Epithelial cell of esophagus (primary cell): ENCODE data around the gene NCAPG2.

Experiments
- DNase-seq: peaks from one replicate; pipeline ENCODE4 v3.0.0; 2010; ENCODE audit warnings: low read depth
- H3K4me3 ChIP-seq: 2 replicates; pipeline ENCODE4 v1.5.1; 2011; ENCODE audit warnings: mild to moderate bottlenecking, low read length, control low read depth
- TF ChIP-seq, protein P1 (sequence below): IDR thresholded peaks from 2 replicates; pipeline ENCODE4 v1.5.1; 2011; ENCODE audit warnings: low read depth, mild to moderate bottlenecking, low read length, control low read depth, inconsistent platforms; ENCODE audit not compliant: insufficient read depth; ENCODE audit errors: missing control alignments

NCAPG2 gene

DNA sequence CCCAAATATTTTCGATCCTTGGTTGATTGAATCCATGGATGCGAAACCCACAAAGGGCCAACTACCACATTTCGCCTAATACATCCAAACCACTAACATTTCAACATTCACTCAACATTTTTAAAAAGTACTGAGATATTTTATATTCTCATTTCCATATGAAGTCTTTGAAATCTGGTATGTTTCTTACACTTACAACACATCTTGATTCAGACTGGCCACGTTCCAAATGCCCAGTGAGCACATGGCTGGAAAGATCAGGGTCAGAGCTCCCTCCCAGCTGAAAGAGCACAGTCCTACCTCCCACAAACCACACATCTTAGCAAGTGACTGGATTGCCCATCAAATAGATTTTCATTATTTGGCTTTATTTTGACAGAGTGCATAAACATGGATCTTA is 18.9 kb downstream of the NCAPG2 start:
- H3K4me3 ChIP-seq, result no peak overlapping the region
- TF ChIP-seq, protein P1, sequence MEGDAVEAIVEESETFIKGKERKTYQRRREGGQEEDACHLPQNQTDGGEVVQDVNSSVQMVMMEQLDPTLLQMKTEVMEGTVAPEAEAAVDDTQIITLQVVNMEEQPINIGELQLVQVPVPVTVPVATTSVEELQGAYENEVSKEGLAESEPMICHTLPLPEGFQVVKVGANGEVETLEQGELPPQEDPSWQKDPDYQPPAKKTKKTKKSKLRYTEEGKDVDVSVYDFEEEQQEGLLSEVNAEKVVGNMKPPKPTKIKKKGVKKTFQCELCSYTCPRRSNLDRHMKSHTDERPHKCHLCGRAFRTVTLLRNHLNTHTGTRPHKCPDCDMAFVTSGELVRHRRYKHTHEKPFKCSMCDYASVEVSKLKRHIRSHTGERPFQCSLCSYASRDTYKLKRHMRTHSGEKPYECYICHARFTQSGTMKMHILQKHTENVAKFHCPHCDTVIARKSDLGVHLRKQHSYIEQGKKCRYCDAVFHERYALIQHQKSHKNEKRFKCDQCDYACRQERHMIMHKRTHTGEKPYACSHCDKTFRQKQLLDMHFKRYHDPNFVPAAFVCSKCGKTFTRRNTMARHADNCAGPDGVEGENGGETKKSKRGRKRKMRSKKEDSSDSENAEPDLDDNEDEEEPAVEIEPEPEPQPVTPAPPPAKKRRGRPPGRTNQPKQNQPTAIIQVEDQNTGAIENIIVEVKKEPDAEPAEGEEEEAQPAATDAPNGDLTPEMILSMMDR, result no peak
- DNase-seq, result no peak

DNA sequence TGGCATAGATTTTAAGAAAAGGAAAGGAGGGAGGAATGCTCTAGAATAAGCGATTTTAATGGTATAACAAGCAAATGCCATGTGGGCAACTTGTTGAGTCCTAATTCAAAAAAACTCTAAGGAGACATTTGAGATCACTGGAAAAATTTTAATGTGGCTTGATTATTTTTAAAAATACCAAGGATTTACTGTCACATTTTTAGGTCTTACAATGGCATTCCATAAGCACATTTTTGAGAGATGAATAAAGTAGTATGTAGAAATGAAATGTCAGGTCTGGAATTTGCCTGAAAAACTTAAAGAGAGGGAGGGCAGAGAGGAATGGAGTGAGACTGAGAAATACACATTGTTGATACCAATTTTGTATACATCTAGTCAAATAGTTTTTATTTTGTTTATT is 20.3 kb downstream of the NCAPG2 start:
- TF ChIP-seq, protein P1, result no peak
- DNase-seq, result no peak
- H3K4me3 ChIP-seq, result no peak overlapping the region

DNA sequence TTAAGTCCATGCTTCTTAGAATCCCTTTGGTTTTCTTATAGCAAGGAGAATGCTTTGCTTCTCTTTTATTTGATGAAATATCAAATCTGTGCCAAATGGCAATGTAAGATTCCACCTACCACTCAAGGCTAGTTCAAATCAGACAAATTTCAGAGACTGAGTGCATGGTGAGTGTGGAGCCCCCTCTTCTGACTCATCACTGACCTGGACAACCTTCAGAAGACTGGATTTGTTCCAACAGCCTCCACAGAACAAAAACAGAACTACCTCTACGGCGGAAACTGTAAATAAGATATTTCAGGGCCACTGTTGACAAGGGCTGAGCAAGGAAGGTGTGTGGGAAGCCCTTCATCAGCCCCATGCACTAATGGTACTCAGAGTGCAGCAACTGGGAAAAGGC is 21.1 kb downstream of the NCAPG2 start:
- no peak for DNase-seq
- H3K4me3 ChIP-seq, result no peak overlapping the region
- TF ChIP-seq, protein P1, result no peak

DNA sequence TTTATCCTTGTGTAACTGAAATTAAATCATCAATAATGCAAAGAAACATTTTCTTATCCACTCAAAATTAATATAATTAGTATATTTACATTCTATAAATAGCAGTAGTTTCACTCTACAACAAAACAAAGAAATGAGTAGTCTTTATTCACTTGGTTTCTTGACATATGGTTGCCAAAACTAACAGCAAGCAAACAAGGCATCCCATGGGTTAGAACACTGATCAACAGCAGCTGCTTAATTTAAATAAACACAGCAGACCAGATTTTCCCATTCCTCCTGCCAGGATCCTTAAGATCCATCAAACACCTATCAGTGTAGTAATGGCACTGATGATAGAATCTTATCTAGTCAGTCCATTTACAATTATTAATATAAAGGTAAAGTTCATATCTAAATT is 22.1 kb downstream of the NCAPG2 start:
- no peak overlapping the region for H3K4me3 ChIP-seq
- TF ChIP-seq, protein P1, result no peak
- no peak for DNase-seq

DNA sequence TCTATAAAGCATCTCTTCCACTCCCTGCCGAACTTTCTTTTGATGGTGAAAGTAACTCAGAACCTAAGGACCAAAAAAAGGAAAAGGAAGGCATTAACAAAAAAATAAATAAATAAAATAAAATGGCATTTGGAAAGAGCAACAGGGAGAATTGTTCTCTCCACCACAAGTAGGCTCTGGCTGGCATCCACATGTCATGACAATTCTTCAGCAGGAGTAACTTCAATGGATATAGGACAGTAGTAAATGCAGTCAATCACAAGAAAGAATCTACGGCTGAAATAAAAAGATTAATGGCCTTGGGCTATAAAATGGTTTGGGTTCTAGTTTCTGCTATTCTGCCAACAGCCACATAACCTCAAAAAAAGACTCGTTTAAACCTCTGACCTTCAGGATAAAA is 23.9 kb downstream of the NCAPG2 start:
- no peak for DNase-seq
- TF ChIP-seq, protein P1, result no peak
- H3K4me3 ChIP-seq, result no peak overlapping the region

DNA sequence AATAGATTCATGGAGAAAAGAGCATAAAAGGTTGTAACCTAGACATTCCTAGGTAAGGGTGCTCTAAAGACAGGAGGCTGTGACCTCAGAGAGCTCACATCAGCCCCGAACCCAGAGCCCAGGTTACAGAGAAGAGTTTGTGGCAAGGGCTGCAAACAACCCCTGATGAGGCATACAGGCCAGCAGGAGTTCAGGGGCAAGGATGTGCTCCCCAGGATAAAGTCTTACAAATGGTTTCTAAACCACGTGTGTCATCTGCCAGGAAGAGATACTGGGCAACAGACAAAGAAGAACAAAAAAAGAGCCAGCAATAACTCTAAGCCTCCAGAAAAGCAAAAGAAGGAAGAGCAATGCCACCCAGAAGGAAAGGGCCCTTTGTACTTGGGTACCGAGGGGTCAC is 27.7 kb downstream of the NCAPG2 start:
- H3K4me3 ChIP-seq, result no peak overlapping the region
- DNase-seq, result no peak
- TF ChIP-seq, protein P1, result no peak

DNA sequence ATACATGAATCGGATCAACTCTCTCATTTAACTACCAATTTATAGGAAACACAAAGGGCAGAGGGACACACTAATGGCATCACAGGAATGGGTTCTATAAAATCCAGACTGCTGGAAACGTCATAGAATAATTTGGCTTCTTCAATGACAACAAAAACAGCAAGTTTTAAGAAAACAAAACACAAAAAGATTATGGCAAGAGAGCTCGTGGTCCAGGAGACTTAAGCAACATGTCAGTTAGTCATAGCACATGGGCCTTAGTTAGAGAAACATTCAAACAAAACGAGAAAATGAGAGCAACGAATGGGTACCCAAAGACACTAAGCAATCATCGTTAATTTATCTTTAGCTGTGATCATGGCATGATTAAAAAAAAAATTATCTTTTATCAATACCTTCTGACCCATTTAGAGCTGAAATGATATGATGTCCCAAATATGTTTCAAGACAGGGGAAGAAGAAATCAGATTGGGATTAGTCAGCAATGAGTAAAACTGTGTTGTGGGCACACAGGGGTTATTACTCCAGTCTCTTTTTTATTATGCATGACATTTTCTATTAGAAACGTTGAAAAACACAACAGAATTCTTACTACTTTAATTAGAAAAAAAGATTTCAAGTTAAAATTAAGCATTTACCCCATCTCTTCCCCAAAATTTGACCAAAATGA is 28.3 kb downstream of the NCAPG2 start:
- TF ChIP-seq, protein P1, result no peak
- DNase-seq, result no peak
- no peak overlapping the region for H3K4me3 ChIP-seq
